Measurements from ENCODE around the gene IFT88. TPM values are rescaled to one million over a fixed set of nuclear protein-coding genes. Genes with fewer than 3 reads are reported as not detected.

The IFT88 gene
- total RNA-seq, 1 experiment from 2014 or later: 11.9 TPM

DNA sequence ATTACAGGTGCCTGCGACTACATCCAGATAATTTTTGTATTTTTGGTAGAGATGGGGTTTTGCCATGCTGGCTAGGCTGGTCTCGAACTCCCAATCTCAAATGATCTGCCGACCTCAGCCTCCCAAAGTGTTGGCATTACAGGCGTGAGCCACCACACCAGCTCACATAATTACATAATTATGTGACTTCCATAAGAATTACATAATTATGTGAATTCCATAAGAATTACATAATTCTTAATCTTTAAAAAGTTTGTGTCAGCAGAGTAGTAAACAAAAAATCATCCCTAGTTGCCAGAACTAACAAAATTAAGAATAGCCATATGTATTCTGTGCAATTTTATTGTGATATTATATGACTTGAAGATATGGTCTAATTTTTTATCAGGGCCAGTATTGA is 25.6 kb downstream of the IFT88 start:
- H3F3A ChIP-seq (ENCODE audit: low read length, unreplicated experiment): no peaks in the 10 kb centered on the region
- H3K4me2 ChIP-seq (ENCODE audit: low read length): no peak overlapping the region
- no peaks in the 10 kb centered on the region for H3K79me2 ChIP-seq (ENCODE audit: low read length)
- no peaks in the 10 kb centered on the region for H3K36me3 ChIP-seq (ENCODE audit: low read depth, low read length)
- no peaks in the 10 kb centered on the region for H4K20me1 ChIP-seq (ENCODE audit: low read length)
- no peak for ATAC-seq
- H3K9ac ChIP-seq (ENCODE audit: low read length): no peak overlapping the region
- no peak overlapping the region for H2AFZ ChIP-seq (ENCODE audit: low read length)
- H3K27me3 ChIP-seq (ENCODE audit: low read length): no peaks in the 10 kb centered on the region
- no peak overlapping the region for H3K4me3 ChIP-seq (ENCODE audit: low read length)
- ChIA-PET CTCF (no interaction called here), POLR2A (ENCODE audit: unreplicated experiment) (no interaction called here)
- intact Hi-C loops (cut with micrococcal nuclease): no loop called here
- no peaks in the 10 kb centered on the region for H3K9me2 ChIP-seq (replicated peaks; ENCODE audit: low read length)
- H3K27ac ChIP-seq (ENCODE audit: low read length): no peak overlapping the region
- H3K4me1 ChIP-seq (ENCODE audit: insufficient read depth, low read length): no peaks in the 10 kb centered on the region
- DNase-seq: no peak
- no peak for TF ChIP-seq EZH2 (IDR thresholded peaks at IDR 0.05; ENCODE audit: low read length, unreplicated experiment)
- no TSS peak for BruUV-seq (replicated peaks)
- H3K9me3 ChIP-seq (ENCODE audit: low read length): no peaks in the 10 kb centered on the region

DNA sequence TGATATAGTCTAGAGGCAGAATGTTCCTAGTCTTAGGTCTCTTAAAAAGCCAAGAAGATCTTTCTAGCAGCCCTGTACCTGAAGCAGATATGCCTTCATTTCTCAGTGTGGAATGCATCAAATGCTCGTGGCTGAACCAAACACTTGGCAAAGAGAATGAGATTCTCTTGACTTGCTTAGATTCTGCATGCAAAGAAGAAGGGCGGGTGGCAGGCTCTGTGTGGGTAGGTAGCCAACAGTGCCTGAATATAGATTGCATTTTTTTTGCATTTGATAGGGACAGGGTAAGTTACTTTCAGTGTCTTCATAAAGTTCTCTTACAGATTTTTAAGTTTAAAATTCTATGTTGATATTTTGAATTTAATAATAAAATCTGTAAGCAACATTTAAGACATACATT is 27.3 kb downstream of the IFT88 start:
- Histone ChIP-seq H3K4me3 (ENCODE audit: low read length) (no peak overlapping the region), H3K27me3 (ENCODE audit: low read length) (no peaks in the 10 kb centered on the region), H3K9me2 (replicated peaks; ENCODE audit: low read length) (no peaks in the 10 kb centered on the region), H3K79me2 (ENCODE audit: low read length) (no peaks in the 10 kb centered on the region), H3K36me3 (ENCODE audit: low read depth, low read length) (no peaks in the 10 kb centered on the region), H3K27ac (ENCODE audit: low read length) (no peak overlapping the region), H3F3A (ENCODE audit: low read length, unreplicated experiment) (no peaks in the 10 kb centered on the region), H3K4me2 (ENCODE audit: low read length) (no peak overlapping the region), H3K9ac (ENCODE audit: low read length) (no peak overlapping the region), H3K4me1 (ENCODE audit: insufficient read depth, low read length) (no peaks in the 10 kb centered on the region), H2AFZ (ENCODE audit: low read length) (no peak overlapping the region), H4K20me1 (ENCODE audit: low read length) (no peaks in the 10 kb centered on the region), H3K9me3 (ENCODE audit: low read length) (no peaks in the 10 kb centered on the region)
- TF ChIP-seq EZH2phosphoT487 (IDR thresholded peaks at IDR 0.05; ENCODE audit: borderline replicate concordance, low read length): no peak
- TF ChIP-seq, protein P1, sequence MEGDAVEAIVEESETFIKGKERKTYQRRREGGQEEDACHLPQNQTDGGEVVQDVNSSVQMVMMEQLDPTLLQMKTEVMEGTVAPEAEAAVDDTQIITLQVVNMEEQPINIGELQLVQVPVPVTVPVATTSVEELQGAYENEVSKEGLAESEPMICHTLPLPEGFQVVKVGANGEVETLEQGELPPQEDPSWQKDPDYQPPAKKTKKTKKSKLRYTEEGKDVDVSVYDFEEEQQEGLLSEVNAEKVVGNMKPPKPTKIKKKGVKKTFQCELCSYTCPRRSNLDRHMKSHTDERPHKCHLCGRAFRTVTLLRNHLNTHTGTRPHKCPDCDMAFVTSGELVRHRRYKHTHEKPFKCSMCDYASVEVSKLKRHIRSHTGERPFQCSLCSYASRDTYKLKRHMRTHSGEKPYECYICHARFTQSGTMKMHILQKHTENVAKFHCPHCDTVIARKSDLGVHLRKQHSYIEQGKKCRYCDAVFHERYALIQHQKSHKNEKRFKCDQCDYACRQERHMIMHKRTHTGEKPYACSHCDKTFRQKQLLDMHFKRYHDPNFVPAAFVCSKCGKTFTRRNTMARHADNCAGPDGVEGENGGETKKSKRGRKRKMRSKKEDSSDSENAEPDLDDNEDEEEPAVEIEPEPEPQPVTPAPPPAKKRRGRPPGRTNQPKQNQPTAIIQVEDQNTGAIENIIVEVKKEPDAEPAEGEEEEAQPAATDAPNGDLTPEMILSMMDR (conservative IDR thresholded peaks at IDR 0.05; ENCODE audit: low read depth, low read length): no peak
- TF ChIP-seq EZH2 (IDR thresholded peaks at IDR 0.05; ENCODE audit: low read length, unreplicated experiment): no peak
- ATAC-seq (no peak), DNase-seq (no peak)
- no TSS peak for BruUV-seq (replicated peaks)
- POLR2A ChIA-PET (ENCODE audit: unreplicated experiment): no interaction called here
- intact Hi-C loops (cut with micrococcal nuclease): no loop called here
- CTCF ChIA-PET: no interaction called here

DNA sequence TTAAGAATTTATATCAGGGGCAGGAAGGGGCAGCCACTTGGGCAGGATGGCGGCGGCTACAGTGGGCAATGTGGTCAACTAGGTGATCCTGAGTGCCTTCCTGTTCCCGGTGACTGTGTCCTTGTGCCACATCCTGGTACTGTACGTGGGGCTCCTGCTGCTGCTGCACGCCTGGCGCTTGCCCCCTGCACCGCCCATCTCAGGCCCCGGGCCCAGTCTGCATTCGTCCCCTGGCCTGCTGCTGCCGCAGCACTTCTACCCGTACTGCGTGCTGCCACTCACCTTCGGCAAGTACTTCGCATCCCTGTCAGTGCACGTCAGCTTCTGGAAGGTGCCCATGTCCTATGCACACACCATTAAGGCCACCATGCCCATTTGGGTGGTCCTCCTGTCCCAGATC is 40.1 kb downstream of the IFT88 start:
- H3K79me2 ChIP-seq (ENCODE audit: low read length): no peaks in the 10 kb centered on the region
- DNase-seq: no peak
- ATAC-seq: no peak
- TF ChIP-seq, protein P1 (conservative IDR thresholded peaks at IDR 0.05; ENCODE audit: low read depth, low read length): no peak
- TF ChIP-seq EZH2phosphoT487 (IDR thresholded peaks at IDR 0.05; ENCODE audit: borderline replicate concordance, low read length): no peak
- TF ChIP-seq EZH2 (IDR thresholded peaks at IDR 0.05; ENCODE audit: low read length, unreplicated experiment): no peak
- no peaks in the 10 kb centered on the region for H3F3A ChIP-seq (ENCODE audit: low read length, unreplicated experiment)
- no peaks in the 10 kb centered on the region for H3K27me3 ChIP-seq (ENCODE audit: low read length)
- no peak overlapping the region for H3K9ac ChIP-seq (ENCODE audit: low read length)
- no peak overlapping the region for H2AFZ ChIP-seq (ENCODE audit: low read length)
- no peaks in the 10 kb centered on the region for H3K36me3 ChIP-seq (ENCODE audit: low read depth, low read length)
- intact Hi-C loops (cut with micrococcal nuclease): no loop called here
- ChIA-PET CTCF (no interaction called here), POLR2A (ENCODE audit: unreplicated experiment) (no interaction called here)
- H3K4me2 ChIP-seq (ENCODE audit: low read length): no peak overlapping the region
- H3K9me3 ChIP-seq (ENCODE audit: low read length): no peaks in the 10 kb centered on the region
- no peaks in the 10 kb centered on the region for H4K20me1 ChIP-seq (ENCODE audit: low read length)
- H3K9me2 ChIP-seq (replicated peaks; ENCODE audit: low read length): no peaks in the 10 kb centered on the region
- no peak overlapping the region for H3K27ac ChIP-seq (ENCODE audit: low read length)
- peaks cover 13% of the 10 kb centered on the region; the same call in 1 of the 2 replicates for H3K4me1 ChIP-seq (ENCODE audit: insufficient read depth, low read length)
- H3K4me3 ChIP-seq (ENCODE audit: low read length): no peak overlapping the region
- BruUV-seq (replicated peaks): no TSS peak
